Measurements from ENCODE around the gene SEMA4C.
"Not testable (repeated sequence)": the region's sequence is repeated elsewhere in the genome, so short reads cannot be mapped to it uniquely, and the experiment has no call there.

Gene SEMA4C

DNA sequence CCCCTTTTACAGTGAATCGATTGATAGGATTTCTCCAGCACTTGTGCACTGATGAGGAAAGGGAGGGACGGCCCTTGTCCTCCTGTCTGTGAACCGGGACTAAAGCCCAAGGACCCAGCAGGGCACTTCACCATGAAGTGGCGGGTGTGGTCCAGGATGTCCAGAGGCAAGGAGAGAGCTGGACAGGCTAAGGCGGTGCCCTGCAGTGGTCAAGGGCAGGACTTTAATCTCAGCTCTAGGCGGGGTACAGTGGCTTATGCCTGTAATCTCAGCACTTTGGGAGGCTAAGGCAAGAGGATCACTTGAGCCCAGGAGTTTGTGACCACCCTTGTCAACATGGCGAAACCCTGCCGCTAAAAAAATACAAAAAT is 28.2 kb upstream of the SEMA4C start:
- no peak for DNase-seq

DNA sequence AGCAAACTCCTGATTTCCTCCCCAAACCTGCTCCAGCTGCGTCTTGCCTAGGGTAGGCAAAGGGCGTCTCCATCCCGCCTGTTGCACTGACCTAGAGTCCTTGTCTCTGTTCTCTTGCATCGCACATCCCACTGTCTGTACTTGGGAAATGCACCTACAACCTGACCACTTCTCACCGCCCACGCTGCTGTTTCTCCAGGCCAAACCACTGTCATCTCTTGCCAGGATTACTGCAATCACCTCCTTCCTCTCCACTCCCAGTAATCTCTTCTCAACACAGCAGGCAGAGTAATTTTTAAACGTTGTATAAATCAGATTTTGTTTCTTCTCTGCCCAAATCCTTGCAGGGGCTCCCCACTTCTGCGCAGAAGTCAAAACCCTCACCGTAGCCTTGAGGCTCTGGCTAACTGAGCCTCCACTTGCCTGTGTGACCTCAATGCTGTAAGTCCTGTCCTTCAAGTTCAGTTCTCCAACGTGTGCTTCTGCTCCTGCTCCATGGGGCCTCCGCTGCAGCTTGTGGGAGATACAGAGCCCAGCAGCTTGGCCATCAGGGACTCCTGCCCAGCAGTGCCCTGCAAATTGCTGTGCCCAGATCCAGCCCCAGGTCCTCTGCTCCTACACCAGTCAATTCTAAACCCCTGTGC is 27.7 kb upstream of the SEMA4C start:
- DNase-seq, result no peak

DNA sequence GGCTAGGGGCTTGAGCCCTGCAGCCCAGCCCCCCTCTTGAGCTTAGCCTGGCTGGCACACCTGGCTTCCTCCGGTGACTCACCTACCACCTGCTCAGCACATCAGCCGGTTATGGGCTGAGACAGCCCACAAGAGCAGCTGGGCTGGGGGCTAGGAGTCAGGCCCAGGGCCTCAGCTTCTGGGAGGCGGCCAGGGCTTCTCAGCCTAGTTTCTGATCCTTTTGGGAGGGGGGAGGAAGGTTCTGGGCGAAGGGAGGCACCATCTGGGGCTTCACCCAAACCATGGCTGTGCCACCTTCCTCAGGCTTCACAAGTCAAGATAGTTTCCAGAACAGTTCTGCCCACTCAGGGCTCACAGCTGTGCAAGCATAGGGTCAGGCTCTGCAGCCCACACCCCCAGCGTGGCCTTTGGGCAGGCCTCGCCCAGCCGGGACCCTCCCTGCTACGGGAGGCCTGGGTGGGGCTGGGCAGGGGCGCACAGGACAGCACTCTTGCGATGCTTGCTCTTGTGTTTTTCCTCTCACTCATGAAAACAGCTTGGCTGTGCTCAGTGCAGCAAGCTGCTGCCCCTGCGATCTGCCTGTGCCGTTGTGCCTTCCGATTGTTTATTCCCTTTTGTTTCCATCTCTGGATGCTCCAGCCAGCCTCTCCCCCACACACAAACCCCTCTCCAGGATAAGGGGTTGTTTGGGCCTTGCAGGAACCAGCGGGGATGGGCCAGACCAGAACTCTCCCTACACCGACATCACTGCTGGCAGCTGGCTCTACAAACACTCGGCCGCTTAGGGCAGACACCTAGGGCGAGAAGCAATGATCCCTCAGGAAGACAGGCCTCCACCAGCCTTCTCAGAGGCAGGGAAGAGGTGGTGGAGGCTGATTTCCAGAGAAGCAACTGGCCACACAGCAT is 26.1 kb upstream of the SEMA4C start:
- DNase-seq, result no peak

DNA sequence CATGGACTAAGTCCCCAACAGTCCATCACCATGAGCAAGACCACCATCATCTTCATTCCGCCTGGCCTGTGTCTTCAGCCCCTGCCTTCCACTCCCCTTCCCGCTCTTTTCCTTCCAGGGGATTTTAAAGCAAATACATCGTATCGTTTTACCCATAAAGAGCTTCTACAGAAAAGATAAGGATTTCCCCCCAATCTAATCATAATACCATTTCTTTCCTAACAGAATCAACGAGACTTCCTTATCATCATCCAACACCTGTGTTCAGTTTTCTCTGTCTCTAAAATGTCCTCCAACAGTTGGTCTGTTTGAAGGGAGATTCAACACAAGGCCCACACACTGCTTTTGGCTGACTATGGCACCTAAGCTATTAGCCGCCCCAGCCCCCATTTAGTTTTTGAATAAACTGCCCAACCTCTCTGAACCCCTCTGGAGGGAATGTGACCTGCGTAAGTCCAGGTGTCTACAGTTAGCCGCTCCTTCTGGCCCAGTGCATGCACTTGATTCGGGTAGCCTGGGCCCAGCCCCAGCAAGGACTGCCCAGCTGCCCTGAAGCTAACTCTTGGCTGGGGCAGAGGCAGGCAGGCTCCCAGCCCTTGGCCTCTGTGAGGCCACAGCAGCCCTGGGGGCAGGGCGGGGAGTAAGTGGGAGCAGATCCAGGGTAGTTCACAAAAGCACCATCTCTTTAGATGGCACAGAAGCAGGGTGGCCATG is 25.3 kb upstream of the SEMA4C start:
- DNase-seq, result no peak

DNA sequence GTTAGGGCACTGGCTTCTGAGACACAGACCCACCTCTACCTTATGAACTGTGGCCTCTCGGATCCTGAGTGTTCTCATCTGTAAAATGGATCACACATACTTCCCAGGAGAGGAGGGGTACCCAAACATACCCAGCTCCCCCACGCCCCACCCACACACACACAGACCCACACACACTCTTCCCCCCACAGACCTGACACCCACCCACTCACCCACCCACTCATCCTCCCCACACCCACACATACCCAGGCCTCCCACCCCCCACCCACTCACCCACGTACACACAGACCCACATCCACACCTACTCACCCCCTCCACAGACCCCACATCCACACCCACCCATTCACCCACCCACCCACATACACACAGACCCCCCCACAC is 24.3 kb upstream of the SEMA4C start:
- DNase-seq, result no peak

DNA sequence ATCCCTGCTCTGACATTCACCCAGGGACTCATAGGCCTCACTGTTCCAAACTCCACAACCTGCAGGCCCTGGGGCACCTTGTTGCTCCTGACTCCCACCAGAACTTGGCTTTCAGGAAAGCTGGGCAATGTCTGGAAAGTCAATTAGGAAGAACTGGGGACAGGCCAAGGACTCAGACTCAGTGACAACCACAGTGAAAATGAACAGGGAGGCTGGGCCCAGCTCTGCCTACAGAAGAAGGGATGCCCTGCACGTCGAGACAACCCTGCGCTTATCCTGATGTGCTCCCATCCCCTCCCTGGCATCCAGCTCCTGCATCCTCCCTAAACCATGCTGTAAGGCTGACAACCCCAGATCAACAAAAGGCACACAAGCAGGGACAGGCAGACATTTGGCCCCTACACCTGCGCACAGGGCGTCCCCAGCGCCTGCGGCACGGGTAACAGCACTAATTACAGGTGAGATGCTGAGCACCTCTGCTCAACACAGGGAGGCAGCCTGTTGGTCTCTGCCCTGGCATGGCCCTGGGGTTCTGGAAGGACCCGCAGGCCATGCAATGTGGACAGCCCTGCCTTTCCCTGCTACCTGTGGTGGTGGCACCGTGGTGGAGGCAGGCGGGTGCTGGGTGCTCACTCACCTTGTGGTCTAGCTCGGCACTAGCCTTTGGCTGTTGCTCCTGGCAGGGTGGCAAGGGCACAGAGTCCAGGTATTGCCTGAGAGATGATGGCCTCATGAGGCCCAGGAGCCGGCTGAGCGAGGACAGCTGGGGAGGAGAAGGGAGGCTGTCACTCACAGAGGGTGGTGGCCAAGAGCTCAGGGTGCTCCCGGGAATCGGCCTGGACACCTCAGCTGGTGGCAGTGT is 23.6 kb upstream of the SEMA4C start:
- DNase-seq, result no peak

DNA sequence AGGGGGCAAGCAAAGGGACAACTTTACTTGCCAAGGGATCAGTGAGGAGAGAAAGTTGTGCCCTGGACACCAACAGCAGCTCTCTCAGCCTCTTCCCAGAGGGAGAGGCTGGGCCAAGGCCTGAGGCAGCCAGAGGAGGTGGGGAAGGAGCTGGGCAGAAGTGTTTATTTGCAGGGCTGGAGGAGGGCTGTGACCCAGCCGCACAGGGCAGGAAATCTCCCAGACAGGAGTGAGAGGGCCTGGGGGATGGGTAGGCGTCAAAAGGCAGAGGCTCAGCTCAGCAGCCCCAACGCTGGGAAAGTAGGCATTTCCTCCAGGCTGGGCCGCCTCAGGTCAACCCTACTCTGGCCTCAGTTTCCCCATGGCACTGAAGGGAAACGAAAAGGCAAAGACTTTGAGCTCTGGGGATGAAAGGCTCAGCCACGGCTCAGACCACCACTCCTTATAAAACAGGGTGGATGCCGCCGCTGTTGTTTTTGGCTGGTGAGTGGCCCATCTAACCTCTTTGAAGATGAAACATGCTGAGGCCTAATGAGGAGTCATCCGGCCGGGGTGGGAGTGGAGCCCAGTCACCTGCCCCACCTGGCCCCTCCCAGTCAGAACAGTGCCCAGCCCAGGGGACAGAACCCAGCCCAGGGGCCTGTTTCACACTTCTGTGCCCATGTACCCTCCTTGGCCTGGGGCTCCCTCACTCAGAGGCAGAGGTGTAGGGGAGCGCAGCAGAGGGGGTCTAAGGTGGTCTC is 21.9 kb upstream of the SEMA4C start:
- DNase-seq, result peak in 1 of 5 donors; percentile 23

DNA sequence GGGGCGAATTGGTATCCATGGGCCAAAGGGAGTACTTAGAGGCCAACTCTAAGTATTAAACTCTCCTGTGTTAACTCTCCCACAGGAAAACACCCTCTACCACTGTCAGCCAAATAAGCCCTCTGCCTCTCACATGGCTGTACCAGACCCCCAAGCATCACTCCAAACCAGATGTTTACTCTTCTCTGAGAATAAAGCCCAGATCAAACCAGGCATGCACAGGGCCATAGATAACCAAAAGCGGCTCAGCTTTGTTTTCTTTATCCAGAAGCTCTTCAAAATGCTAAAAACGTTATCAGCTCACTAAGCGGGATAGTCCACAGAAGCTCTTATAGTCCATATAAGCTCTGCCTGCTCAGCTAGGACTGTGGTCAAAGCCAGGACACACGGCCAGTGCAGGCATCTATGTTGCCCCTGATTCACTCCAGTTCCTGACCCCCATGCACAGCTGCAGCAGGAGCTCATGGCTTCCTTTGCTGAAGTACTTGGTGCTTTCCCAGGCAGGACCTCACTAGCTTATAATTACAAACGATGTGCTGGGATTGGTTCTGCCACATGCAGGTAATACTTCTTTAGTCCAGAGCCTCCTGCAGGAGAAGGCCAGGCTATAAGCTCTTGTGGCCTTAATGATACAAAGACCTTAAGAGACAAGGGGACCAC is 21.0 kb upstream of the SEMA4C start:
- no peak for DNase-seq

DNA sequence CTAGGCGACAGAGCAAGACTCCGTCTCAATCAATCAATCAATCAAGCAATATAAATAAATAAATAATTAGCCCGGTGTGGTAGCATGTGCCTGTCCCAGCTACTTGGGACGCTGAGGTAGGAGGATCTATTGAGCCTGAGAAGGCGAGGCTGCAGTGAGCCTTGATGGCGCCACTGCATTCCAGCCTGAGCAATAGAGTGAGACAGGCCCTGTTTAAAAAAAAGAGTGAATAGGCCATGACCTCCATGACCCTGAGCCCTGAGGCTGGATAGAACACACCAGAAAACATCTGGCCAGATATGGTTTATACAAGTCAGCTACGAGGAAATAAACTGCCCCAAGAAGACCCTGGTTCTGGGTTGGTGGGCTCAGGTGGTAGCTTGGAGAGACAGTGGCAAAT is 20.4 kb upstream of the SEMA4C start:
- no peak for DNase-seq

DNA sequence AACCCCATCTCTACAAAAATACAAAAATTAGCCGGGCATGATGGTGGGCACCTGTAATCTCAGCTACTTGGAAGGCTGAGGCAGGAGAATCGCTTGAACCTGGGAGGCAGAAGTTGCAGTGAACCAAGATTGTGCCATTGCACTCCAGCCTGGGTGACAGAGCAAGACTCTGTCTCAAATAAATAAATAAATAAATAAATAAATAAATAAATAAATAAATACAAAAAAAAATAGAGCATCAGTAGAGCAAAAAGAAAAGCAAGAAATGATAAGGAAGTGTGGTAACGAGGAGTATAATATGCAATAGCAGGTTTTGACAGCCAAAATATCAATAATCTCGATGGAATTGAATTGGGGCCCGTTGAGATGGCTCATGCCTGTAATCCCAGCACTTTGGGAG is 19.6 kb upstream of the SEMA4C start:
- not testable (repeated sequence) for DNase-seq

DNA sequence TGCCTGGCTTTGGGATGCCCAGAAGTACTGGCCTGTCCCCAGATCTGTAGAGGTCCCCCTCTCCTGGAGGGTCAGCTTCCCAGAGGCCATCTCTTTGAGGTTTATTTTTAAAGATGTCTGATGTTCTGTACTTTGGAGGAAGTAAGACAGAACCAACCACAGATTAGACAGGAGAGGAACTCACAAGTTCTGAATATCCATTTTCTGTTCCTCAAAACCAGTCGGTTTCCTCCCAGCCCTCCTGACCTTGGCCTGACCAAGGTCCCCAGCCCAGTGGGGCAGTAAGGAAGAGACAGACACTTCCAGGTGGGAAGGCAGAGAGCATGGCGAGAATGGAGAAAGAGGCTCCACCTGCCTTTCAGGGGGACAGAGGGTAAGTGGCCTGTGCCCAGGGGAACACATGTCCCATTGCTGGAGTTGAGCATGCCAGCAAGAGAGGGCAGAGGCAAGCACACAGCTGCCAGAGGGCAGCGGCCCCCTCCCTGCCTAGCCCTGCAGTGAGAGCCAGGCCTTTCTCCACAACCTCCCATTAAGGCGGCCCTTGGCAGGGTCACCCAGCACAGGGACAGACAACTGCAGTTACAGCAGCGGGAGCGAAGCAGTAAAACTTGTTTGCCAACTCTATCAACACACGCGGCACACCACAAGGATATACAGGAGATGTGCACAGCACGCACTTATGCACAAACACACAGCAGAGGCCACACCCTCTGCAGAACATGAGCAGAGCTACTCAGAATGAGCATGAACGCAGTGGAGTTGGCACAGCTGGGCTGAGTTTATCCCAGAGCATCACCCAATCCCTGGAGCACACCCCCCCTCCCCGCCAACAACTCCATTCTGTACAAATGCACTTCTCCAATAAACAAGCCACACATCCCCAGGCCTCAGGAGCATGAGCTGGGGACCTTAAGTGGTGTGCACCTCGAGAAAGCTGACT is 18.5 kb upstream of the SEMA4C start:
- no peak for DNase-seq

DNA sequence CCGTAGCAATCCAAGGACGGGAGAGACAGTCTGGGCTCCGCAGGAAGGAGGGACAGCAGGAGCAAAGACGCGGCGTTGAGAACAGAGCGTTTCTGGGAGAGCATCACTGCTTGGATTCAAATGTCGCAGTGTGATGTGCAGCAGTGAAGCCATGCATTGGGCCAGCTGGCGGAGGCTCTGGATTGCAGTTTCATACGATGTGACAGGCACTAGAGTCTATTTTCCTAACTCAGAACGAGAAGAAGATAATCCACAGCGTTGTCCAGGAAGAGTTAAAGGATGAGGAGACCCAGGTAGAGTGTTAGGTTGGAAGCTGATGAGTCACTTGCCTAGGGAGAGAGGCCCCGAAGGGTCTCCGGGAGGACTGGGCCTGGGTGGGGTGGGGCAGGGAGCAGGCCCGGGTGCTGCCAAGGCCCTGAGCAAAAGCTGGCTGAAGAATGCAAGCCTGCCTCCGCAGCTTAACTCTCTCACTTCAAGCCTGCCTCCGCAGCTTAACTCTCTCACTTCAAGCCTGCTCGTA is 17.7 kb upstream of the SEMA4C start:
- DNase-seq, result no peak

DNA sequence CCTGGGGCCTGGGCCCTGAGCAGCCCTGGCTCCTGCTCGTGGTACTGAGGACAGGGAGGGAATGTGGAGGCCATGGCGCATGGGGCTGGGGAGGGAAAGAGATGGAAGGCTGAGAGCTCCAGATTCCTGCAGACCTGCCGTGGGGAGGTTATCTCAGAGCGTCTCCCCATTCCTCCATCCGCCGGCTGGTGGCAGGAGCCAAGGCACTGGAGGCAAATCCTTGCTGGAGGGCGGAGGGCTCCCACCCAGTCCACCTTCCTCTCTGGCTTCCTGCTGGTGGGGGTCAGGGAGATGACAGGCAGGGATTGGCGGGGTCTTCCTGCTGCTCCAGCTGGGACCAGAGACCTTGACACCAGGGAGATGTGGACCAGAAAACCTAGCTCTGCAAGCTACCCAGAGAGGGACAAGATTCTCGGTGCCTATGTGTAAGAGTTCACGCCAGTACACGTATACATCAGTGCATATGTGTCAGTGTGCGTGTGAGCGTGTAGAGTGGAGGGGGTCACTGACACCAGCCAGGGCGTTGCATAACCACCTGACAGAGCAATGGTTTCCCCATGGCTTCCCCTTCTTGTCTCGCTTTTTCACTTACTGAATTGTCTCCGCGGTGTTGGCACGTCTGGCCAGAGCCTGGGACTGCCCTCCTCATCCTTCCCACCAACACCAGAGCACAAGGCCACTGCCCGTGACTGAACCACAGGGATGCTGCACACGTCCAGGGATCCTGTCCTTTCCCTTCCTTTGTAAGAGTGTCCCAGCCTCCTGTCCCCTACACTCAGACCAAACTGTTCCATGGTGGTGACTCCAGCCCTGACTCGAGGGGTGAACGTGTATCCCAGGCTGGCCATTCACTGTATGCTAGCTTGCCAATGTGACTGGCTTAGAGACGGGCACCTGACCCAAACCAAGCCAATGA is 15.8 kb upstream of the SEMA4C start:
- DNase-seq, result no peak

DNA sequence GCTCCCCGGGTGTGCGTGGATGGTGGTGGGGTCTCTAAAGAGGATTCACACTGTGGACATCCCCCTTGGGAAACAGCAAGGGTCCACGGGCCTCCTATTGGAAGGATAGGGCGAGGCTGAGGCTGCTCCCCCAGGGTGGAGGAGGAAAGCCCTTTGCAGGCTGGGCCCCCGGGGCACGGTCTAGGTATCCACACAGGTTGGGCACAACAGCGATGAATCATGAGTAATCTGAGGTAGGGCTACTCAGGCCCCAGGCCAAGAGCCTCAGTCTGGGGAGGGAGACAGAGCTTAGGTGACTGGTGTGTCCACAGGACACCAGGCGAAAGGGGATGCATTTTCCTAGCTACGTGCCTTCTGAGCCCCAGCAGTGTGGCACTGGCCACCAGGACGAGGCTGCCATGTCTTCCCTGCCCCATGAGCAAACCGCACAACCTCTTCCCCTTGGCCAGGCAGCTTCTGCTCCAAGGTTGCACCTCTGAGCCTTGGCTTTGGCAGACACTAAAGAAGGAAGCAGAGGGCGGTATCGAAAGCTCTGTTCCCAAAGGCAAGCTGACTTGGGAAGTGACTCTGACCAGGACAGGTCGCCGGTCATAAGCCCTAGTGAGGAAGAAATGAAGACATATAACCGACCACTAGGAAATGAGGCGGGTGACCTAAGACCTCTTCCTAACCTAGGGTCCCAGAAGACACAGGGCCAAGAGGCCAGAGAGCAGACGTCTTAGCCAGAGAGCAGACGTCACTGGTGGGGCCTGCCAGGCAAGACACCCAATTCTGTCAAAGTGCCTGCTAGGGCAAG is 14.6 kb upstream of the SEMA4C start:
- DNase-seq, result no peak

DNA sequence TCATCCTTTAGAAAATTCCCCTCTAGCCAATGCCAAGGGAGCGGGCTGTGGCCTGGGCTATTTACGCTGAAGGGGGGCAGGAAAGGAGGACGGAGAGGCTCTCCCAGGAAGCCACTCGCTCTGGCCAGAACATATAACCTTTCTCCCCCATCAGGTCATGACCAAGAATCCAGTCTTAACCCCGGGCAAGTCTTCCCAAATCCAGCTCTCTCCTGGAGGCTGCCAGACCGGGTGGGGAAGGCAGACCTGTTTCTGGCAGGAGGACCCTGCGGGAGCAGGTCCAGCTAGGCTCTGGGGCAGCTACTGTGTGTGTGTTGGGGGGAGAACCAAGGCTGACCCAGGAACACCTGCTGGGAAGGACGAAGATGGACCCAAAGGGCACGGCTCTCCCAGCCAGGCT is 13.4 kb upstream of the SEMA4C start:
- no peak for DNase-seq

DNA sequence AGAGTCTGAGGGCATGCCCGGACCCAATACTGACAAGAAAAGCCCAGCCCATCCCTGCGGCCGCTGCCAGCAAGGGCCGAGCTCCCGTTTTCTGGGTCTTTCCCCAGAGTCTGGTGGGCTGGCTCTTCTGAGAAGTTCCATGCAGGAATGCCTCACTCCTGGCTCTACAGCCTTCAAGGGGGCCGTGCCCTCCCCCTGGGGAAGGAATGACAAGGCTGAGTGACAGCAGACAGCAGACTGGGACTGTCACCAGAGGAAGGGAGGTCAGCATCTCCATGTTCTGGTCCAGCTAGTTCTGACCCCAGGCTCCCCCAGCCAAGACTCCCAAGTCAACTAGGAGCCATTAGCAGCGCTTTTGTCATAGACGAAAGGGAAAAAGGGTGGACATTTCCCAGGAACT is 13.0 kb upstream of the SEMA4C start:
- DNase-seq, result no peak

DNA sequence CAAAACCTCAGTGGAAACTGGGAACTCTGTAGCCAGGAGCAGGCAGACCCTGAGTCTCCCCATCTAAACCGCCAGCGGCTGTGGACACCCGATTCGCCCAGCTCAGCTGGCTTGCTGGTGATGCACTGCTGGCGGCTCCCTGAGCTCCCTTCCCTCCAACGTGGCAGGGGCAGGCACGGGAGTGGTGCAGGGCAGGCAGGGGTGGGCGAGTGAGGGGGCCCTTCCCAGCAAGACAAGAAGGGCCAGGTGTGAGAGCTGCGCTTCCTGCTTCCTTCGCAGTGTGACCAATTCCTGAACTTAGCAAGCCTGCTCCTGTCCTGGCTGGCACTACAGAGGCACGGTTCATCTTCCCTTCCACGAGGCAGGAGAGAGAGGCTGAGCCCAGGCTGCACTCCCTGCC is 12.3 kb upstream of the SEMA4C start:
- no peak for DNase-seq
